Stimulated activated CD8-positive, alpha-beta memory T cell treated with anti-CD3 and anti-CD28 coated beads, Interleukin-7, amount 100 ng/mL, for 1 hour (primary cell): ENCODE results near the gene ATP11B.
A peak's percentile ranks its signal among the peaks of the same experiment; 100 is the strongest.
"Not testable (repeated sequence)": the region's sequence is repeated elsewhere in the genome, so short reads cannot be mapped to it uniquely, and the experiment has no call there.

ENCODE experiments used
- DNase-seq, 2 donors: peaks; one replicate each; pipeline ENCODE4 v3.0.0-alpha.2; 2020; ENCODE audit warnings: low read depth in 2 of 2

Gene ATP11B

DNA sequence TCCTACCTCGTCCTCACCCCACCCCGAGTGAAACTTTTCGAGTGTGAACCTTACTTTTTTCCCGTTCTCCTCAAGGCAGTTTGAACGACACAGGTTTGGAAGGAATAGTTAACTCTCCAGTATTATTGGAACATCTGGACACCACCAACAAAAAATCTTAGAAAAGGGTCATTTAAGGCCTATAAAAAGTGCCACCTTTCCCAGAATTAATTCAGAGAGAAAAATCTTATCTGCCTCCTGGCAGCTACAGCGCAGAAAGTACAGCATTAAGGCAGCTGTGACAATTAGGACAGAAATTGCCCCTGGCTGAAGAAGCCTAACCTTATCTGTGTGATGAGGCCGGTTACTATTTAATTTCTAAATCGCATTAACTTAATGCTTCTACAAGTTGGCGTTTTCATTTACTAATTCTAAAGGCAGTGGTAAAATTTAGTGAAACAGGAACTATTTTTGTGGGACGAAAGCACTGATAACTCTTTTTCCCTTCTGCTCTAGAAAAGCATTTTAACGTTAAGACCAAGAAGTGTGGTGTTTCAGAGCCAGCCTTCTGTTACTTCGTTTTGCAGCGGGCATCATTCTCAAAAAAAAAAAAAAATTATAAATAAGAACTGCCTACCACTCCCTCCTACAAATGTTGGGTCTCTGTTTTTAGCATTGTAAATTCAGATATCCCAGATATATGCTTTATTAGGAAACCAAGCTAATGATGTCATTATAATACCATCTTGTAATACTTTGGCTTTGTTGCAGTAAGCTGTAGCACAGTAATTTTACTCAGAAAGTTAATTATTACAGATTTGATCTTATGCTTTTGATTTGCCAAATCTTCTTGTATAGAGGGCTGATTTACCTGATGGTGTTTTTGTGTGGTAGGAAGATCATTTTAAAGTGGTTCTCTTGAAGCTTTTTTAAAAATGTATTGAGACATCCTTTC is 1.4 kb downstream of the ATP11B start:
- DNase-seq = no peak

- peak in 1 of 2 donors; percentile 9 for DNase-seq
Observed at GRCh38 chr3:182795389-182795782, 2.1 kb downstream of the ATP11B start.

GRCh38 chr3:182796310-182796709 is 3.0 kb downstream of the ATP11B start:
- no peak for DNase-seq

DNA sequence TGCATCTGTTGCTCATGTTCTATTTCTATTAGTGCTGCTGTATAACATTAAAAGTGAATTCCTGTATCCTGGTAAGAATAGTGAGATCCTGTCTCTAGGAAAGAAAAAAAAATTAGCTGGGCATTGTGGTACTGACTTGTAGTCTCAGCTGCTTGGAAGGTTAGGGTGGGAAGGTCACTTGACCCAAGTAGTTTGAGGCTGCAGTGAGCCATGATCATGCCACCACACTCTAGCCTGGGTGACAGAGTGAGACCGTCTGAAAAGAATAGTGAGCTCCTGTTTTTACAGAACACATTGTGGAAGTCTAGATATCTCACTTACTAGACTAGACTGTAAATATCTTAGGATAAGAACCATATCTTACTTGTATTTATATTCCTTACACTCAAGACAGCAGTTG is 4.6 kb downstream of the ATP11B start:
- DNase-seq = no peak

DNA sequence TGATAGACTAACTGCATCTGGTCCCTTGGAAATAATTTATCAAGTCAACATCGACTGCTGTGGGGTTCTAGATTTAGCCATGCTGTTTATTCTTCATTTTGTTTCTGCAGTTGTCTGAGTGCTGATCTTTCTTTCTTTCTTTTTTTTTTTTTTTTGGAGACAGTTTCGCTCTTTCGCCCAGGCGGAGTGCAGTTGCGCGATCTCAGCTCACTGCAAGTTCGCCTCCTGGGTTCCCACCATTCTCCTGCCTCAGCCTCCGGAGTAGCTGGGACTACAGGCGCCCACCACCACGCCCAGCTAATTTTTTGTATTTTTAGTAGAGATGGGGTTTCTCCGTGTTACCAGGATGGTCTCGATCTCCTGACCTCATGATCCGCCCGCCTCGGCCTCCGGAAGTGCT is 5.8 kb downstream of the ATP11B start:
- not testable (repeated sequence) for DNase-seq

DNA sequence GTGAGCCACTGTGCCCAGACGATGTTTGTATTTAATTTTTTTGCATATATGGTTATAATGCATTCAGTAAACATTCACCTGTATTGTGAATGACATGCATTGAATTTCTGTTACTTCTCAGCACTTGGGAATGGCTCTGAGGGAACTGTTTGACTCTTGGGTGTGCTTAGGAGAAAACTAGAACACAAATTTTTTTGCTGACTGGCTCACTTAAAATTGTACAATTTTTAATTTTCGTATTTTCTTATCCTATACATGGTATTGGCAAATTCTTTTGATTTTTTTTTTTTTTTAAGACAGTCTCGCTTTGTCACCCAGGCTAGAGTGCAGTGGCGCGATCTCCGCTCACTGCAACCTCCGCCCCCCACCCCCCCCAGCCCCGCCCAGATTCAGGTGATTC is 7.2 kb downstream of the ATP11B start:
- no peak for DNase-seq

- DNase-seq = no peak
Observed at GRCh38 chr3:182802413-182803390, 9.4 kb downstream of the ATP11B start.

DNA sequence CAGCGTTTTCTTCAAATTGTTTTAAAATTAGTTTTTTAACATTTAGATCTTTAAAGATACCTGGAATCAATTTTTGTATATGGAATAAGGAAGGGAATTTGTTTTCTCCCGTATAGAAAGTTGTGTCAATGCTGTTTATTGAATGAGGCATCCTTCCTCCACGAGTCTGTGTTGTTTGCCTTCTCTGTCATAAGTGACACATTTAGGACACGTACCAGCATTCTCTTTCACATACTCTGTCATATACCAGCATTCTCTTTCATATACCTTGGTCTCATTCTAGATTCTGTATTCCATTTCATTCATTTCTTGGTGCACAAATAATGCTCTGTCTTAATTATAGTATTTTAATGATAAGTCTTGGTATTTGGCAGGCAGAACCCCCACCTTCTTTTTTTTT is 10.3 kb downstream of the ATP11B start:
- DNase-seq = no peak

GRCh38 chr3:182807061-182807460 is 13.8 kb downstream of the ATP11B start:
- no peak for DNase-seq

DNA sequence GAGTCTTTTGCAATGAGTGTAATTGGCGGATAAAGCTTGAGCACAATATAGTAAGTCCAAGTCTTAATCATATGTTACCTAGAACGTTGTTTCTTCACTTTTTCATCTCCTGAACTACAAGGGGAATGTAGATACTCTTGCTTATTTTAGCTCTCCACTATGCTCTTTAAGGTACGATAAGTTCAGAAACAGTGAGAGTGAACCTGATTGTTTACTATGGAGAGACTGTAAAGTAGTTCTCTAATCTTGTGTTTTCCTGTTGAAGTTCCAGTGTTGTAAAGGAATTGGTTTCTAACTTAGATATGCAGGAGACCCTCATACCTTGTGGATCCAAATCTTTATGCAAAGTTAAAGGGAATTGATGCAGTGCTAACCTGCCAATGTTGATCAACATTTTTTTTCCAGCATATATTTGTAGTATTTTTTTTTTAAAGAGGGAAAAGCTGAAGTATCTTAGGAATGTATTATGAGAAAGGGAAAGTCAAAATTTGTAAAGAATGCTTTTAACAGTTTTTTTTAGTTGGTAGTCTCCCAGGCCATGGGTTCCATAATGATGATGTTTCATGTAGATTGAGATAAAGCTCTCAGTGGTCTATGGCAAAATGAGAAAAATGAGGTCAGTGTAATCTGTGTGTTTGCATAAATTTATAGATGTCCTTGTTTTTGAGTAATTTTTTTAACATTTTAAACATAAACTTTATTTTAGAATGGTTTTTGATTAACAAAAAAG is 14.9 kb downstream of the ATP11B start:
- no peak for DNase-seq

DNA sequence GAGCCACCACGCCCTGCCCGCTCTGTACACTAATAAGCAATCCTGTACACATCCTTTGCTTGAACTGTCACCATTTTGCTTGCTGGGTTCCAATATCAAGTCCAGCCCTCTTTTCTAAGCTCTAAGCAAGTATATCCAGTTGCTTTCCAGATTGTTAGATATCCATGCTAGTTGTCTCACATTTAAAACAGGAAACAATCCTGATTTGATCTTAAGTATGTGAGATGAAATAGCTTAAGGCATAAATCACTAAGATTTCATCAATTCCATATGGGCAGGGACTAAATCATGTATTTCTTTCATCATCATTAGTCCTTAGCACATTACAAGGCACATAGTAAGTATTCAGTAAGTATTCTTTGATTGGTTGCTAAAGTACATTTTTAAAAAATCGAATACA is 16.2 kb downstream of the ATP11B start:
- DNase-seq = no peak

- DNase-seq = no peak
Observed at GRCh38 chr3:182810574-182811268, 17.4 kb downstream of the ATP11B start.

DNA sequence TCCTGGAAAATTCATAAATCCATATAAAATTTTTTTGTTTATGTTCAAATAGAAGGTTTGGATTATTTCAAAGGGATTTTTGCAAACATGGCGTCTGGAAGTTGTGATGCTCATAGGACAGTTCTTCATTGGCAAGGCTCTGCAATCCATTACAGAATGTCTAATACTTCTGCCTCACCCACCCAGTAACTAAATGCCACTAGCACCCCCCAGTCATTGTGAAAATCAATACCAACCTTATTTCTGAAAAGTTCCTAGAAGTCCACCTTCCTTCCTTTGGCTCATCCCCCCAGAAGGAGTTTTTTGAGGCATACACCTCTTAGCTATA is 17.9 kb downstream of the ATP11B start:
- no peak for DNase-seq

DNA sequence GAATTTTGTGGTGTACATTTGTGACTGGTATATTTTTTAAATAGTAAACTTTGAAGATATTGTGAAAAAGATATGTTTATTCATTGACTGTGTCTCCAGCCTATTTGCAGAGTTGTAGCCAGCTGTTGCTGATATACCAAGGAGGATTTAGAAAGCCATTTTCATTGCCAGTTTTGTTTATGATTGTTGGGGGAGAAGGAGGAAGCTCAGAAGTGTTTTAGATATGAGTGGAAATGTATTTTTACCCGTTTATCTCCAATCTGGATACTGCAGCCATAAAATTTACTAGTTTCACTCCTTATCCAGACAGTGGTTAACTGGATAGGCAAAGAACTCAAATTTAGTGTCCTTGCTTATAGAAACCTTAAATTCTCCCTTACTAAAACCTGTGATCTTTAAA is 18.8 kb downstream of the ATP11B start:
- no peak for DNase-seq

- no peak for DNase-seq
Observed at GRCh38 chr3:182814419-182815062, 21.2 kb downstream of the ATP11B start.

- DNase-seq = no peak
Observed at GRCh38 chr3:182816181-182816580, 22.9 kb downstream of the ATP11B start.

DNA sequence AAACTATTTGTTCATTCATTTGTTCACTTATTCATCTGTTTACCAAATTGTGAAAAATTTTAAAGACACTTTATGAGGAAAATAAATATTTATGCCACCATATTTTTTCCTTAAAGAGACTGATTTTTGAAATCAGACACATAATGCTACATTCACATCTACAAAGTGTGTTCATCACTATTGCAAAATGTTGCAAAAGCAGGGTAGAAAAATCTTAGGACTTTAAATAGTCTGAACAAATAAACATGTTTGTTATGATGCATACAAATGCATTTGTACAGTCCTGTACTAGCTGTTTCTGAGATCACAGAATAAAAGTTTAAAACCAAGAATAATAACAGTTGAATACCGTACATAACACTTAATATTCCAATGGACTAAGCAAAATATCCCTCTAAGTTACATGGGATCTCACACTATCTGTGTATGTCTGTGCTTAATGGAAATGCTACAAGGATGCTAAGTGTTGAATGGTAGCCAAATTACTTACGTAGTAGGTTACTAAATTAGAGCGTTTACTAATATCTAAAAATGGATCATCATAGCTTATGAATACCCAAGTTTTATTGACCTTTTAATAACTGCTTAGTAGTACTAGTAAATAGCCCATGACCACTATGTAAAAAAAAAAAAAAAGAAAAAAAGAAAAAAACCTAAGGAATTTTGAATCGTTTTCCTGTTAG is 25.1 kb downstream of the ATP11B start:
- DNase-seq = no peak

- no peak for DNase-seq
Observed at GRCh38 chr3:182821221-182821981, 28.1 kb downstream of the ATP11B start.

DNA sequence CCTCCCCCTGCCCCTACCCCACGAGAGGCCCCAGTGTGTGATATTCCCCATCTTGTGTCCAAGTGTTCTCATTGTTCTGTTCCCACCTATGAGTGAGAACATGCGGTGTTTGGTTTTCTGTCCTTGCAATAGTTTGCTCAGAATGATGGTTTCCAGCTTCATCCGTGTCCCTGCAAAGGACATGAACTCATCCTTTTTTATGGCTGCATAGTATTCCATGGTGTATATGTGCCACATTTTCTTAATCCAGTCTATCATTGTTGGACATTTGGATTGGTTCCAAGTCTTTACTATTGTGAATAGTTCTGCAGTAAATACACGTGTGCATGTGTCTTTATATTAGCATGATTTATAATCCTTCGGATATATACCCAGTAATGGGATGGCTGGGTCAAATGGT is 29.0 kb downstream of the ATP11B start:
- not testable (repeated sequence) for DNase-seq

DNA sequence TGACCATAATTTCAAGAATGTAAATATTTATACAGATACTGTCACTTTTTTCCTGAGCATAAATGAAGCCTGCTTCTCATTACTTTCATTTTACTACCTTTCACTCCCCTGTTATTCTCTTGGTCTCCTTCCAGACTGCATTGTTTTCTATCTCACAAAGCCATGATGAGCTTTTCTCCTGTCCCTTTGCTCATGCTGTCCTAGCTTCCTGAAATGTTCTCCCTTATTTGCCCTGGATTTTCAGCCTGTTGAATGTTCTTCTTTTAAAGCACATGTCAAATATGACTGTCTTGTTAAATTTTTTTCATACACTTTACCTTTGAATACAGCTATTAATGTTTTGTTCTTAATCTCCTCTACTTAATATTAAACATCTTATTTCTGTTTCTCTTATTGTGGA is 31.7 kb downstream of the ATP11B start:
- no peak for DNase-seq
